Measurements from ENCODE around the gene MRPL1. TPM values are rescaled to one million over a fixed set of nuclear protein-coding genes. Genes with fewer than 3 reads are reported as not detected.

MRPL1 gene
- total and polyA plus RNA-seq, 4 donors = 10.5 to 20.6 (median 16.1) TPM

GRCh38 chr4:77844363-77844762 lies 18.3 kb upstream of the MRPL1 start:
- 96% methylated on average over 1 of the region's 1 CpG for WGBS
- TF ChIP-seq REST (IDR thresholded peaks at IDR 0.05) (no peak), HNF4A (conservative IDR thresholded peaks at IDR 0.05) (no peak), RXRA (IDR thresholded peaks at IDR 0.05) (no peak), YY1 (IDR thresholded peaks at IDR 0.05) (no peak), EGR1 (IDR thresholded peaks at IDR 0.05; ENCODE audit: low read depth in 2 of 2) (no peak), FOXA2 (IDR thresholded peaks at IDR 0.05) (no peak), HNF4G (IDR thresholded peaks at IDR 0.05) (no peak), SP1 (IDR thresholded peaks at IDR 0.05) (no peak), TAF1 (conservative IDR thresholded peaks at IDR 0.05) (no peak)
- TF ChIP-seq, protein P1, sequence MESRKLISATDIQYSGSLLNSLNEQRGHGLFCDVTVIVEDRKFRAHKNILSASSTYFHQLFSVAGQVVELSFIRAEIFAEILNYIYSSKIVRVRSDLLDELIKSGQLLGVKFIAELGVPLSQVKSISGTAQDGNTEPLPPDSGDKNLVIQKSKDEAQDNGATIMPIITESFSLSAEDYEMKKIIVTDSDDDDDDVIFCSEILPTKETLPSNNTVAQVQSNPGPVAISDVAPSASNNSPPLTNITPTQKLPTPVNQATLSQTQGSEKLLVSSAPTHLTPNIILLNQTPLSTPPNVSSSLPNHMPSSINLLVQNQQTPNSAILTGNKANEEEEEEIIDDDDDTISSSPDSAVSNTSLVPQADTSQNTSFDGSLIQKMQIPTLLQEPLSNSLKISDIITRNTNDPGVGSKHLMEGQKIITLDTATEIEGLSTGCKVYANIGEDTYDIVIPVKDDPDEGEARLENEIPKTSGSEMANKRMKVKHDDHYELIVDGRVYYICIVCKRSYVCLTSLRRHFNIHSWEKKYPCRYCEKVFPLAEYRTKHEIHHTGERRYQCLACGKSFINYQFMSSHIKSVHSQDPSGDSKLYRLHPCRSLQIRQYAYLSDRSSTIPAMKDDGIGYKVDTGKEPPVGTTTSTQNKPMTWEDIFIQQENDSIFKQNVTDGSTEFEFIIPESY (IDR thresholded peaks at IDR 0.05) = no peak
- TF ChIP-seq, protein P2, sequence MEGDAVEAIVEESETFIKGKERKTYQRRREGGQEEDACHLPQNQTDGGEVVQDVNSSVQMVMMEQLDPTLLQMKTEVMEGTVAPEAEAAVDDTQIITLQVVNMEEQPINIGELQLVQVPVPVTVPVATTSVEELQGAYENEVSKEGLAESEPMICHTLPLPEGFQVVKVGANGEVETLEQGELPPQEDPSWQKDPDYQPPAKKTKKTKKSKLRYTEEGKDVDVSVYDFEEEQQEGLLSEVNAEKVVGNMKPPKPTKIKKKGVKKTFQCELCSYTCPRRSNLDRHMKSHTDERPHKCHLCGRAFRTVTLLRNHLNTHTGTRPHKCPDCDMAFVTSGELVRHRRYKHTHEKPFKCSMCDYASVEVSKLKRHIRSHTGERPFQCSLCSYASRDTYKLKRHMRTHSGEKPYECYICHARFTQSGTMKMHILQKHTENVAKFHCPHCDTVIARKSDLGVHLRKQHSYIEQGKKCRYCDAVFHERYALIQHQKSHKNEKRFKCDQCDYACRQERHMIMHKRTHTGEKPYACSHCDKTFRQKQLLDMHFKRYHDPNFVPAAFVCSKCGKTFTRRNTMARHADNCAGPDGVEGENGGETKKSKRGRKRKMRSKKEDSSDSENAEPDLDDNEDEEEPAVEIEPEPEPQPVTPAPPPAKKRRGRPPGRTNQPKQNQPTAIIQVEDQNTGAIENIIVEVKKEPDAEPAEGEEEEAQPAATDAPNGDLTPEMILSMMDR (IDR thresholded peaks at IDR 0.05; ENCODE audit: low read depth, low read length, missing input control) = no peak
- H3K27ac ChIP-seq (ENCODE audit: low read depth in 1 of 2, low read length in 2 of 2) = no peak overlapping the region

GRCh38 chr4:77845400-77845799 lies 17.2 kb upstream of the MRPL1 start:
- no peak for DNase-seq (ENCODE audit: low spot score)
- Histone ChIP-seq H3K4me3 (ENCODE audit: low read depth in 1 of 3, low read length in 3 of 3) (no peak overlapping the region), H3K9ac (ENCODE audit: low read depth in 1 of 2, low read length in 2 of 2) (no peak overlapping the region), H3K36me3 (ENCODE audit: control insufficient read depth in 4 of 4, insufficient read depth in 3 of 4, low read depth in 1 of 4, low read length in 3 of 4) (no peaks in the 10 kb centered on the region), H3K4me1 (ENCODE audit: control insufficient read depth in 4 of 4, insufficient read depth in 4 of 4, low read length in 3 of 4) (no peaks in the 10 kb centered on the region), H3K9me3 (ENCODE audit: control insufficient read depth in 4 of 4, low read length in 3 of 4) (no peaks in the 10 kb centered on the region), H3K27ac (ENCODE audit: low read depth in 1 of 2, low read length in 2 of 2) (no peak overlapping the region), H3K27me3 (ENCODE audit: control insufficient read depth in 4 of 4, insufficient read depth in 4 of 4, low read length in 3 of 4) (no peaks in the 10 kb centered on the region)
- 85% methylated on average over 1 of the region's 1 CpG for WGBS
- TF ChIP-seq EGR1 (IDR thresholded peaks at IDR 0.05; ENCODE audit: low read depth in 2 of 2) (no peak), SP1 (IDR thresholded peaks at IDR 0.05) (no peak), RAD21 (IDR thresholded peaks at IDR 0.05) (no peak), FOXA1 (IDR thresholded peaks at IDR 0.05) (no peak), RXRA (IDR thresholded peaks at IDR 0.05) (no peak), ATF3 (IDR thresholded peaks at IDR 0.05) (no peak), GABPA (IDR thresholded peaks at IDR 0.05 in 1 of 2, conservative IDR thresholded peaks at IDR 0.05 in 1 of 2) (no peak), NR2F2 (IDR thresholded peaks at IDR 0.05) (no peak), JUND (IDR thresholded peaks at IDR 0.05) (no peak), YY1 (IDR thresholded peaks at IDR 0.05) (no peak)
- TF ChIP-seq, protein P1 (IDR thresholded peaks at IDR 0.05) = no peak
- TF ChIP-seq, protein P2 (IDR thresholded peaks at IDR 0.05; ENCODE audit: low read depth, low read length, missing input control) = no peak

More at GRCh38 chr4:77844363-77844762, 18.3 kb upstream of the MRPL1 start:
- no peak for DNase-seq (ENCODE audit: low spot score)
- H3K9ac ChIP-seq (ENCODE audit: low read depth in 1 of 2, low read length in 2 of 2) = no peak overlapping the region
- H3K4me3 ChIP-seq (ENCODE audit: low read depth in 1 of 3, low read length in 3 of 3) = no peak overlapping the region
- H3K36me3 ChIP-seq (ENCODE audit: control insufficient read depth in 4 of 4, insufficient read depth in 3 of 4, low read depth in 1 of 4, low read length in 3 of 4) = no peaks in the 10 kb centered on the region
- no peaks in the 10 kb centered on the region for H3K27me3 ChIP-seq (ENCODE audit: control insufficient read depth in 4 of 4, insufficient read depth in 4 of 4, low read length in 3 of 4)
- H3K4me1 ChIP-seq (ENCODE audit: control insufficient read depth in 4 of 4, insufficient read depth in 4 of 4, low read length in 3 of 4) = no peaks in the 10 kb centered on the region
- H3K9me3 ChIP-seq (ENCODE audit: control insufficient read depth in 4 of 4, low read length in 3 of 4) = no peaks in the 10 kb centered on the region
